OCI-LY3 (cell line): ENCODE data around the gene PRADC1.

Source experiments
- CTCF ChIP-seq: fragments of 200-600, 300-600 bp; sonication (generic); IDR thresholded peaks from 2 replicates; pipeline ENCODE4 v1.5.1; 2014; ENCODE audit warnings: antibody characterized with exemption, low read length, low read depth
- EZH2phosphoT487 ChIP-seq: fragments of 200-600 bp; shearing (Covaris generic); IDR thresholded peaks from 2 replicates; pipeline ENCODE4 v1.6.1; 2018; ENCODE audit warnings: antibody characterized with exemption, mixed run types, low read depth

GRCh38 chr2:73208258-73208657 is 24.8 kb downstream of the PRADC1 start:
- TF ChIP-seq CTCF (no peak), EZH2phosphoT487 (no peak)
